Ureter (tissue), 1 donor: ENCODE data around the gene FRS2. TPM values are rescaled to one million over a fixed set of nuclear protein-coding genes. Genes with fewer than 3 reads are reported as not detected.

ENCODE experiments used
- DNase-seq: peaks from one replicate; pipeline ENCODE4 v3.0.0-alpha.2; 2020; ENCODE audit warnings: low spot score
- total RNA-seq: library from RNA; stranded (reverse); gene quantifications from one replicate; pipeline ENCODE4 v1.2.4, GENCODE V29; 2023
- donor health status: DM: yes; HTN: yes; CAD: no.

Gene FRS2
- total RNA-seq, 1 donor from 2014 or later = 38.2 TPM

DNA sequence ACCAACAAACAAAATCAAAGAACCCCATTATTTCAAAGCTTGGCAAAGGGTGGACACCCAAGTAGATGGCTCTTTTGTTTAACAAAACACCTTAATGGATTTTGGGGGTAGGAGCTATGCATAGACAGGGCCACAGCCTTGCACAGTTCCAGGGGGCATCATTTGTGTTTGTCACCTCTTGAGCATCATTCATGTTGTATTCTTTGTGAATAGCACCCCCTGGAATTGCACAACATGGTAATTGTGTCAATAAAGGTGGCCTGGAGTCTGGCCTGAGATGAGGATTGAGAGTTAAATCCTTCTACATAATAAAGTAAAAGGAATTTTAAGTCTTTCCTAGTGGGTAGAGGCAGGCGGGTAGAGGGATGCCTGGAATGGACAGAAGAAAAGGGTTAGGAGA, 3.3 kb upstream of the FRS2 start:
- DNase-seq = no peak

DNA sequence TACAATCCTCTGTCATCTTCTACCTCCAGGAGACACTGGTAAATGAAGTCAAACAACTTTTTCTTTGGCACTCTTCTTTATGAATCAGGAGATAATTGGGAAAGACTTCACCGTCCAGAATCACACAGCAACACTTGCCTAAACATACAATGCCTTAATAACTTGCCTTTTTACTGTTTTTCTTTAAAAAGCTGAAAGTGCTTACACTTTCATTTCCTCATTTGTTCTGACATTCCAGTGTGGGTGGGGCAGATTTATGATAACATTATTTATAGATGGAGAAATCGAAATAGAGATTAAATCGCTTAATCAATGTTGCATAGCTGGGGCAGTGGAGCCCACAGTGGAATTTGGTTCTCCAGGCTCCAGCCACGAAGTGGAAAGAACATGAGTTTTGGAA, 2.8 kb upstream of the FRS2 start:
- DNase-seq = no peak

DNA sequence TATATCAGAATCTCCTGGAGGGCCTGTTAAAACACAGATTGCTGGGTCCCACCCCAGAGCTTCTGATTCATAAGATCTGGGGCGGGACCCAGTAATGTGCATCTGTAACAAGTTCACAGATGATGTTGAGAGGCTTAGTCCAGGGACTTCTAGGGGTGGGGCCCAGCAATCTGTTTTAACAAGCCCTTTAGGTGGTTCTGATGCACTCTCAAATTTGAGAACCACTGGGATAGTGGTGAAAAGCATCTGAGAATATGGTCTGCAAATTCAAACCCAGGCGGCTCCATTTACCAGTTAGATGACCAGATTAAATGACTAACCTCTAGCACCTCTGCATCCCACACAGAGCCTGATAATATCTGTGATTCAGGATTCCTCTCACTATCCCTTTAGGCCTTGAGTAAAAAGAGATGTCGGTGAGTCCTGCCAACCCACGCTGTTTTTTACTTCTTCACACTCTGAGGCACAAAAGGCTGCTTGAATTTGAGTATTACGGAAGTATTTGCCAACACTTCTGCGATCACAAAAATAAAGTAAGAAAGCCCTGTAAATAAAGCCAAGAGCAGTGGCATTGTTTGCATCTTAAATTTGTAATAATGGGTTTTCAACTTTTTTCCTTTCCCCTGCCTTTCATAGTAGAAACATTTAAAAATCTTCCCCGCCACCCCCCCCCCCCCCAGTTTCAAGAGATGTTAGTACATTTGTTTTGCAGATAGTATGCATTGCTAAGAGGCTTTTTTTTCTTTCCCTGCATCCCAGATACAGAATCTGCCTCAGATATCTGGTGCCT, 1.8 kb upstream of the FRS2 start:
- DNase-seq = no peak

DNA sequence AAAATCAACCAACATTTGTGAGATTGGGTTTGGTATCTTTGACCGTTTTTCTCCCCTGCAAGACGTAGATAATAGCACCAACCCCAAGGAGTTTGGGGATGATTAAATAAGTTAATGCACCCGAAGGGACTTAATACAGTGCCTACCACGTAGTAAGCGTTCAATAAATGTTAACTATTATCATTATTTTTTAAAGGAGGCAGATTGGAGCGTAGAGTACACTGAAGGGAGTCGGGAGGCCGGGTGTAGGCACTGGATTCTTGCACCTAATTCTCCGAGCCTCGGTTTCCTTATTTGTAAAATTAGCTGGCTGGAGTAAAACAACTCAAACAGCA, 367 bp upstream of the FRS2 start:
- no peak for DNase-seq

DNA sequence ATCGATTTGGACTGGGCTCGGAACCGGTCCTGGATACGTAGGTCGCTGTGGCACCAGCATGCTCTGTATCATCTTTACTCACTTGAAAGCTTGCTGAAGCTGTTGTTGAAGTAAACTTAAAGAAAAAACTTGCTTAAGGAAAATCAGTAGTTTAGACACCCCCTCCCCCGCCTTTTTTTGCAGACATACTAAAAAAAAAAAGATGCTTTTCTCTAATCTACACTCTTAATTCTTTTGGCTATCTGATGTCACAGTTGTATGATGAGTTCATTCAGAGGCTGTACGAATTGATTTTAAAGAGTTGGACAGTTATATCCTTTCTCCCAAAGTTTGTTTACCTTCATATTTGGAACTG, 865 bp downstream of the FRS2 start:
- no peak for DNase-seq

DNA sequence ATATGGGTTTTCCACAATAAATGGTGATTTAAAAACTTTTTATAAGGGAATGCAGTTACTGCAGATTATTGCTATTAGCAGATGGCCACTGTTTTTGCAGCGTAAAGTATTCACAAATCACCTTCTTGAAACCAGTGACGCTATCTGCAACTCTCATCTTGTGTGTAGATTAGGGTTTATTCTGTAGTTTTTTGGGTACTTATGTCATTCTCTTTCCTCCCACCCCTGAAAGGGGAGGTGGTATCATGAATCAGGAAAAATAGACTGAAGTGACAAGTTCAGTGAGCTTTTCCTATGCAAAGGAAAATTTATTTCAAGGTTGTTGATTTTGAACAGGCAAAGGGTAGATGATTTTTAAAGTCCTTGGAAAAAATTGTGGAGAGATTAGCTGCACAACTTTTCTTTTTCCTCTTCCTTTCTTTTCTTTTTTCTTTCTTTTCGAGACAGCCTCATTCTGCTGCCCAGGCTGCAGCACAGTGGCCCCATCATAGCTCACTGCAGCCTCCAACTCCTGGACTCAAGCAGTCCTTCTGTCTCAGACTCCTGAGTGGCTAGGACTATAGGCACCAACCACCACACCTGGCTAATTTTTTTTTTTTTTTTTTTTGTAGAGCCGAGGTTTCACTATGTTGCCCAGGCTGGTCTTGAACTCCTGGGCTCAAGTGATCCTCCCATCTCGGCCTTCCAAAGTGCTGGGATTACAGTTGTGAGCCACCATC, 1.6 kb downstream of the FRS2 start:
- DNase-seq = no peak

DNA sequence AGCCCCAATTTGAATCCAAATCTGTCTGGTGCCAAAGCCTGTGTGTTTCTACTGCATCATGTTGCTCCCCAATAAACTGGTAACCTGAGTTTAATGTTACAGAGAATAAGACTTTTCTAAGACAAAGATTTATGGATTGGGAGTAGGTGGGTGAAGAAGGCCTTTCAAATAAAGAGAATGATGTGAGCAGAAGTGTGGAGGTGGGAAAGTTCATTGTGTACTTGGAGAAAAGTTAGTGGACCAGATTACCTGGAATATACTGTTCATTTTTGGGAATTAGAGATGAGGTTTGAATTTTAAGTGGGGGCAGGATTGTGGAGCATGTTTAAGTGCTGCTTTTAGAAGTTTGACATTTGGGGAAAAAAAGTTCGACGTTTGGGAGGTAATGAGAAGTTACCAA, 3.1 kb downstream of the FRS2 start:
- DNase-seq = no peak

DNA sequence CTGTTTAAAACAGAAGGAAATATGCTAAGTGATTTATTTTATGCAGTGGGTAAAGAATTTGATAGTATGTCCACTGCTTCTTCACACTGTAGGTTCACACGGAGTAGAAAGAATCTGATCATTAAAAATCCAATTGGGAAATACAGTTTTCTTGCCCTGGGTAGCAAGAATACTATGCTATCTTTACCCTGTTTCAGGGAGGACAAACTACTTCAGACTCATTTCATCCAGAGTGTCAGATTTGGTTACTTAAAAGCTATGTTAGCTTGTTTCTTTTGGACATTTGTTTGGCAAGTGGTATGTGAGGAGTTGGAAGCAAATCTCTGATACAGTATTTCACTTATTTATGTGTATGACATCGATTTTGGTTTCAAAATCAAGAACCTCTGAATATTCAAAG, 4.3 kb downstream of the FRS2 start:
- DNase-seq = no peak

DNA sequence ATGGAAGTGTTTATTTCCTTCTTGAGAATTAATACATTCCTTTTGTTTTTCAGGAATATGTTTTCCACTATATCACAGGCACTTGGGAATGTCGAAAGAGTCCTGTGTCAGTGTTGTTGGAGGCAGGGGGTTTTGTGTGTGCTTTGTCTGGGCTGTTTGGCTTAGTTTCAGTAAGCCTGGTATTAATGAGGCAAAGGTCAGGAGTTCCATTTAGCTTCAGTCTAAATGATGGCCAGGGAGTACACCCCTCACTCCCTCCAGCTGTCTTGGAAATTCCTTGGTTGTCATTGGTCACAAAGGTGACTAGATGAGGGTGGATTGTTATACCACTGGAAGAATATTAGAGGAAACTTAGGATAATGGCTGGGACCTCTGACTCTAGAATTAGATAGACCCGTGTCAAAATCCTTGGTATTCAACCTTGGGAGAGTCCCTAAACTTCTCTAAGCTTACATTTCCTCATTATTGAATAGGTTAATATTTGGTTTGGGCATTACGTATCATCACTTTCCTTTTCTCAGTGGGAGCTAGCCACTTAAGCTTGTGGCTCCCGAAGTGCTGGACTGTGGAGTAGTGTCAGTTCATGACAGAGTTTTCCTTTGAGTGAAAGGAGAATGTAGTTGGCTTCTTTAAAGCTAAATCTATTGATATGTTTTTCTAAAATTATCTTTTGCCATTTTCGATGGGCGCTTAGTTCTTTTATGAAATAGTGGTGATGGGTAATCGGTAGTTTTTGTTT, 5.2 kb downstream of the FRS2 start:
- no peak for DNase-seq

DNA sequence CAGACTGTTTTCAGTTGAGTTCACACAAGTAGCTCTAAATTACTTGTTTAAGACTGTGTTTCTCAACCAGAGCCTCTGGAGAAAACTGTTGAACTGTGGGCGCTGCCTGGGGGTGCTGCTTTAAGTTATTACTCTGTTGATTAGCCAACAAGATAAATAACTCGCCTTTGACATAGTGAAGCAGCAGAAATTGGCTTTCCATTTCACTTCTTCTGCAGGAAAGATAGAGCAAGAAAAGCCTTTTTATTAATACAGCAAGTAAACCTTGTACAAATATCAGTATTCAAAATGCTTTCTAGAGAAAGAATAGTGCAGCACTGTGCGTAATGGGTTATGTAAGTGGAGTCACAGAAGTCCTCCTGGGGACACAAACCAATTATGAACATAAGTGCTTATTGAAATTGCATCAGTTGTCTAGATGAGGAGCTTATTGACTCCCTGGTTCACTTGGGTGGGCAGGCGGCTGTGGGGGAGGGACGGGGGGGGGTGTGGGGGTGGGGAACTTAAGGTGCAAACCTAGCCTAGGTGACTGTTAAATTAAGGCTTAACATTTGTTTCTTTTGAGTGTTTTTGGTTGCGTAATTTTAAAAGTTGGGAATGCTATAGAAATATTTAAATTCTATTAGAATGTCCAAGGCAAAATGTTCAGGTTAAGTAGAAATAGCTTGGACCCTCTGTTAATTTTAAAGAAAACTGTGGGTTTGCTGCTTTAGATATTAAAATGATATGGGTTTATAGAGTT, 6.3 kb downstream of the FRS2 start:
- no peak for DNase-seq

DNA sequence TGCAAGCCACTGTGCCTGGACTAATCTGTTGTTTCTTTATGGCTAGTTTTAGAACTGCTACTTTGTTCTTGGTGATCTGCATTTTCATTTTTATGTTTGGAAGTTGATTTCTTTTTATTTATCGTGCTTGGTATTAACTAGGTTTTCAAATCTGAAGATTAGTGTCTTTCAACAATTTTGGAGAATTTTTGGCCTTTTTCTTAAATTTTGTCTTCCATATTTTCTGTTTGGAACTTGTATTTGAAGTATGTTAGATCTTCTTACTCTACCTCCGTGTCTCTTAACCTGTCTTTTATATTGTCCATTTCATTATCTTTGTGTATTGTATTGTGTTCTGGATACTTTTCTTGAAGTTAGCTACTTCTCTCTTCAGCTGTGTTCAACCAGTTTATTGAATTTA, 9.5 kb downstream of the FRS2 start:
- DNase-seq = no peak

DNA sequence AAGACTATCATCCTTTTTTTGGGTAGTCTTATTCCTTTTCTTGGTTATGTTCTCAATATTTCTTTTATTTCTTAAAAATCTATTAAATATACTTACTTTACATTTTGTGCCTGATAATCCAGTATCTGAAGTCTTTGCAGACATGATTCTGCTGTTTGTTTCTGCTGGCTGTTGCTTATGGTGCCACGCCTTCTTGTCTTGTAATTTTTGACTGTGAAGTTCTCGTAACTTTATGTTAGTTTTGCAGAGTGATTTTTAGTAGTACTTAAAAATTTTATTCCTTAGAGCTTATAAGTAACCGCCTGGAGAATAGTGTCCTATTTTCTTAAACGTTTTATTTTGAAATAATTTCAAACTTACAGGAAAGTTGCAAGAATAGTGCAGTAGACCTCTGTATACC, 10.5 kb downstream of the FRS2 start:
- no peak for DNase-seq

DNA sequence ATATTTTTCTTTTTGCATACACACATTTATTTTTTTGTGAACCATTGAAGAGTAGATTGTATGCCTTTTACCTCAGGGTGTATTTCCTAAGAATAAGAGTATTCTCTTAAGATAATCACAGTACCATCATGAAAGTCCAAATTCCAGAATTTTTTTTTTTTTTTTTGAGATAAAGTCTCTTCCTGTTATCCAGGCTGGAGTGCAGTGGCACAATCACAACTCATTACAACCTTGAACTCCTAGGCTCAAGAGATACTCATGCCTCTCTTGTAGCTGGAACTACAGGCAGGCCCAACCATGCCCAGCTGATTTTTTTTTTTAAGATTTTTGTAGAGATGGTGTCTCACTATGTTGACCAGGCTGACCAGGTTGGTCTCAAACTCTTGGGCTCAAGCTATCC, 10.9 kb downstream of the FRS2 start:
- no peak for DNase-seq

DNA sequence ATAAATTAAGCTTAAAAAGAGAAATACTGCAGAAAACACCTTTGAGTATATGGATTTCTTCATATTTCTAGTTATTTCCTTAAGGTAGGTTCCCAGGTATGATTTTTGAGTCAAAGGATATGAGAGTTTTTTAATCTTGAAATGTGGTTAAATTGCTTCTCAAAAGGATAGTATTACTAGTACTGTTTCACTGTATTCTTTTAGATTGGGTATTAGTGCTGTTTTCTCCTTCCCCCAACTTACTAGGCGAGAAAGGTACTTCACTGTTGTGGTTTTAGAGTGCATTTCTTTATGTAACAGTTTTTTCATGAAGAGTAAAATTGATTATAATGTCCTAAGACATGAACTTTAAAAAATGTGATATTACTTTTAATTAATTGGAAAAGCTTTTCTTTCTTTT, 13.5 kb downstream of the FRS2 start:
- no peak for DNase-seq

DNA sequence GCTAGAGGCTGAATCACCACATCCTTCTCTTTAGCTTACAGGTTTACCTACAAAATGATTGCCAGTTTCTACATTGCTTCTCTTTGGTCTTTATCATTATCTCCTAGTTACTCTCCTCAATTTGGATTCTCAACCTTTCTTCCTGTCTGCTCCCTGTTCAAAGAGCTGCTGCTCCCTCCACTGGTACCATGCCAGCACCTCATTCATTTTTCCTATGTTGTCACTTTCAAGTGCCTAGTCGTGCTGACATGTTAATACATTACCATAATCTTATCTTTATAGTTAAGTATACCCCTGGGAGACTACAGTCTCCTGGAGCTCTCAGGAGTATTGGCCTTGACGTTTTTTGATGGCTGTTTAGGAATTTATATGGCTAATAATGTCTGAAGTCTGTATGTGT, 14.2 kb downstream of the FRS2 start:
- no peak for DNase-seq

DNA sequence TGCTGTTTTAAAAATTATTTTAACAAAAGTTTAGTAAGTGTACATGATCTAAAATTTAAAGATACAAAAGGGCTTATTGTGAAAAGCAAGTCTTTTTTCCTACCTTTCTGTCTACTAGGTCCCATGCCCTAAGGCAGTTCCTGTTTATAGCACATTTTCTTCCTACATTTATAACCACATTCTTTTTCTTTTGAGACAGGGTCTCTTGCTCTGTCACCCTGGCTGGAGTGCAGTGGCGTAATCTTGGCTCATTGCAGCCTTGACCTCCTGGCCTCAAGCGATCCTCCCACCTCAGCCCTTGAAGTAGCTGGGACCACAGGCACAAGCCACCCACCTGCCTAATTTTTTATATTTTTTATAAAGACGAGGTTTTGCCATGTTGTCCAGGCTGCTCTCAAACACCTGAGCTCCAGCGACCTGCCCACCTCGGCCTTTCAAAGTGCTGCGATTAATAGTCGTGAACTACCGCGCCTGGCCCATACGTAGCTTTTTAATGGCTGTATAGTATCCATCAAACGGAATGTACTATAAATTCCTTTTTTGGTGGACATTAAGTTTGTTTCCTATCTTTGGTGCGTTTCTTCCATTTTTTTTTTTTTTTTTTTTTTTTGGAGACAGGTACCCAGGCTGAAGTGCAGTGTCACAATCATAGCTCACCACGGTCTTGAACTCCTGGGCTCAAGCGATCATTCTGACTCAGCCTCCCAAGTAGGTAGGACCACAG, 20.9 kb downstream of the FRS2 start:
- DNase-seq = no peak

DNA sequence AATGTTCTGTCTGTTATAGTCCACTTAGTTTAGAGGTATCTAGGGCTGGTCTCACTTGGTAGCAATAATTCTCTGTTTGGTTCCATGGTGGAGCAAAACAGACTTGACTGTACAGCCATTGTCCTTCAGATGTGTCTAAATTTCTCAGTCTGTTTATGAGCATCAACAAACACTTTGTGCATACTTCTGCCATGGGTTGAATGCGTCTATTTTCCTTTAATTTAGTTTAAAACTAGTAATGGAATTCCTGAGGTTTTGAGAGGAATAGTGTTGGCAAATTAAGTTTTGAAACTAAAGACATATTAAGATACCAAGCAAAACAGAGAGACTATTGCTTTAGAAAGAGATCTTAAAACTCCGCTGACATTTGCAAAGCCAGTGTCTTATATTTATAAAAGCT, 22.6 kb downstream of the FRS2 start:
- no peak for DNase-seq

DNA sequence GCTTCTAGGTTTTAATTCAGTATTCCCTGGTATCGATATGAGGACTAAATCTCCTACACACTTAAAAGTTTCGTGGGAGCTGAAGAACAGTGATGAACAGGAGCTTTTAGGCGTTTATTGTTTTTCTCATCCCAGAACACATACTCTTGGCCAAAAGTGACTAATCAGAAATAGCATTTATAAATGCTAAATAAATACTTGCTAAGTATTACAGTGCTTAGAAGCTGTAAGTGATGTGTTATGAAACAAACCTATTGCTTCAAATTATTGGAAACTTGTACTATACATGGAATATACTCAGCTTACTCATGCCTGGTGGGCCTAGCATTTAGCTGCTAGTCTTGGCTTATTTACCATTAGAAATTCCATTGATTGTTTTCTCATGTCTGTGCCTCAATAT, 24.9 kb downstream of the FRS2 start:
- no peak for DNase-seq

DNA sequence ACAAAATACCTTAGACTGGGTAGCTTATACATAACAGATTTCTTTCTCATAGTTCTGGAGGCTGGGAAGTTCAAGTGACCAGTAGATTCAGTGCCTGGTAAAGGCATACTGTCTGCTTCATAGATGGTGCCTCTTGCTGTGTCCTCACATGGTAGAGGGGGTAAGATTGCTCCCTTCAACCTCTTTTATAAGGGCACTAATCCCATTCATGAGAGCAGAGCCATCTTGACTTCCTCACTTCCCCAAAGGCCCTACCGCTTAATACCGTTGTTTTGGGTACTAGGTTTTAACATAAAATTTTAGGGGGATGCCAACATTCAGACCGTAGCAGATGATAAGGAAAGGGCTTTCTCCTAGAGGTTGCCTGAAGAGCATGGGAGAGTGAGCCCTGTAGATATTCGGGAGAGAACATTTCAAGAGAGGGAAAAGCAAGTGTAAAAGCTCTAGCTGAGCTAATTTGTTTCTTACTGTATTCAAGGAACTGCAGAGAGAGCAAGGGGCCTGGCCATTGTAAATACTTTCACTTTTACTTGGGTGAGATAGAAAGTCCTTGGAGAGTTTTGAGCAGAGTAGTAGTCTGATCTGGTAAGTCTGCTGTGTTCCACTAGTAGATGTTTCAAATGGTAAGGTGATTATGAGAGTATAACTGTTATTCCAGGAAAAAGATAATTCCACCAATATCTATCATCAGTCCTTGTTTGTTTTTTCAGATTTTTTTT, 27.3 kb downstream of the FRS2 start:
- DNase-seq = no peak

DNA sequence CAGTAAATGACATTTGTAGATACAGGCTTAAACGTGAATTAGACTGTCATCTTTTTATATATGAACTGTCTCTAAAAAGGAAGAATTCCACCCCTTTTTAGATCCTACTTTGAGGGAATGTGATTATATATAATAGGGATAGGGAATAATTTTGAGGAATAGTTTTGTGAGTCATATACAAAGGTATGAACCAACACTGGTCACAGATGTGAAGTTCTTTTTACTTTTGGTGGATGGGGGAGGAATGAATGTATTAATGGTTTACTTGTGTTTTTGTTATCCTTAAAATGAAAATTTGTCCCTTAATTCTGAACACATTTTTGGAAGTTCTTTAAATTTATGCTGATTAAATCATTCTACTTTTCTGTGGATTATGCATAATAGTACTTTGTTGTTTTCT, 30.4 kb downstream of the FRS2 start:
- DNase-seq = no peak
